ENCODE data around the gene NPNT.

NPNT gene

DNA sequence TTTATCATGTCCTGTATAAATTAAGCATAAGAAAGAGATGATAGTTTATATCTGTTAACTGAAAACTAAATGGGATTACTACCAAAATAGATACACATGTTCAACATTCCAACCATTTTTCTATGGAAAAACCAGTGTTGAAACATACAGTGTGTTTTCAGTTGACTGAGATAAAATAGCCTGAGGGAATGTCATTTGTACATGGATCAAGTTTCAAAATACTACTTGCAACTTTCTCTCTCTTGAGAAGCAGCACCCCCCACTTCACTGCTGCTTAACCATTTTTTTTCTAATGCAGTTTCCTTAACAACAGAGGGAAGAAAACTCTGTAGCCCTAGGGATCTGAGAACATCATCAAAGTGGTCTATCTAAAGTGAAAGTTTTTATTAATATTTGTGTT lies 70.8 kb downstream of the NPNT start:
- no peak overlapping the region for H3K9ac ChIP-seq (ENCODE audit: low read depth in 1 of 2, low read length in 2 of 2)
- no peak overlapping the region for H3K27ac ChIP-seq (ENCODE audit: low read depth in 2 of 2, low read length in 2 of 2)
- H3K36me3 ChIP-seq (ENCODE audit: control insufficient read depth in 2 of 2, insufficient read depth in 2 of 2, low read length in 2 of 2): no peaks in the 10 kb centered on the region
- peaks cover 0 to 2% of the 10 kb centered on the region in 2 donors for H3K4me1 ChIP-seq (ENCODE audit: control insufficient read depth in 2 of 2, insufficient read depth in 2 of 2, low read length in 2 of 2)
- H3K27me3 ChIP-seq (ENCODE audit: control insufficient read depth in 2 of 2, insufficient read depth in 2 of 2, low read length in 2 of 2): no peaks in the 10 kb centered on the region
- no peaks in the 10 kb centered on the region for H3K9me3 ChIP-seq (ENCODE audit: control insufficient read depth in 2 of 2, low read length in 2 of 2)
- no peak overlapping the region for H3K4me3 ChIP-seq (ENCODE audit: low read length in 2 of 2)

GRCh38 chr4:105967058-105967658 lies 71.9 kb downstream of the NPNT start:
- no peak overlapping the region for H3K9ac ChIP-seq (ENCODE audit: low read depth in 1 of 2, low read length in 2 of 2)
- no peak overlapping the region for H3K27ac ChIP-seq (ENCODE audit: low read depth in 2 of 2, low read length in 2 of 2)
- no peak overlapping the region for H3K4me3 ChIP-seq (ENCODE audit: low read length in 2 of 2)
- H3K4me1 ChIP-seq (ENCODE audit: control insufficient read depth in 2 of 2, insufficient read depth in 2 of 2, low read length in 2 of 2): peaks cover 0 to 5% of the 10 kb centered on the region in 2 donors
- H3K36me3 ChIP-seq (ENCODE audit: control insufficient read depth in 2 of 2, insufficient read depth in 2 of 2, low read length in 2 of 2): no peaks in the 10 kb centered on the region
- no peaks in the 10 kb centered on the region for H3K27me3 ChIP-seq (ENCODE audit: control insufficient read depth in 2 of 2, insufficient read depth in 2 of 2, low read length in 2 of 2)
- H3K9me3 ChIP-seq (ENCODE audit: control insufficient read depth in 2 of 2, low read length in 2 of 2): no peaks in the 10 kb centered on the region

DNA sequence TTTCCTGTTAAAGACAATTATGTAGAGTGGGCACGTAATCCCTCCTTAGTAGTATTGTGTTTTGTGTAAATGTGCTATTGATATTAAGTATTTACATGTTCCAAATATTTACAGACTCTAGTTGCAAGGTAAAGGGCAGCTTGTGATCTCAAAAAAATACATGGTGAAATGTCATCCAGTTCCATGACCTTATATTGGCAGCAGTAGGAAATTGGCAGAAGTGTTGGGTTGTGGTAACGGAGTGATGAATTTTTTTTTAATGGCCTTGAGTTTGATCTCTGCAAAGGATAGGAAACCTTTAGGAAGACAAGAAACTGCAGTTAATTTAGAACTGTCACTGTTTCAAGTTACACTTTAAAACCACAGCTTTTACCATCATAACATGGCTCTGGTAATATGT lies 74.3 kb downstream of the NPNT start:
- no peaks in the 10 kb centered on the region for H3K27me3 ChIP-seq (ENCODE audit: control insufficient read depth in 2 of 2, insufficient read depth in 2 of 2, low read length in 2 of 2)
- peaks cover 0 to 5% of the 10 kb centered on the region in 2 donors for H3K4me1 ChIP-seq (ENCODE audit: control insufficient read depth in 2 of 2, insufficient read depth in 2 of 2, low read length in 2 of 2)
- H3K9ac ChIP-seq (ENCODE audit: low read depth in 1 of 2, low read length in 2 of 2): no peak overlapping the region
- no peak overlapping the region for H3K27ac ChIP-seq (ENCODE audit: low read depth in 2 of 2, low read length in 2 of 2)
- no peaks in the 10 kb centered on the region for H3K9me3 ChIP-seq (ENCODE audit: control insufficient read depth in 2 of 2, low read length in 2 of 2)
- H3K36me3 ChIP-seq (ENCODE audit: control insufficient read depth in 2 of 2, insufficient read depth in 2 of 2, low read length in 2 of 2): no peaks in the 10 kb centered on the region
- no peak overlapping the region for H3K4me3 ChIP-seq (ENCODE audit: low read length in 2 of 2)

DNA sequence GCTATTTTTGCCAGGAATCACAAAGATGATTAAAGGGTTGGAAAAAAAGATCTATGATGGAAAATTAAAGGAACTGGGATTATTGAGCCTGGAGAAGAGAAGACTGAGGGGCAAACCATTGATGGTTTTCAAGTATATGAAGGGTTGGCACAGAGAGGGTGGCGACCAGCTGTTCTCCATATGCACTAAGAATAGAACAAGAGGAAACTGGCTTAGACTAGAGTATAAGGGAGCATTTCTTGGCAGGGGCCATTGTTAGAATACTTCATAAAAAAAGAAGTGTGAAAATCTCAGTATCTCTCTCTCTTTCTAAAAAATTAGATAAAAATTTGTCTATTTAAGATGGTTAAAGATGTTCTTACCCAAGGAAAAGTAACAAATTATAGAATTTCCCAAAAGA lies 75.1 kb downstream of the NPNT start:
- no peaks in the 10 kb centered on the region for H3K36me3 ChIP-seq (ENCODE audit: control insufficient read depth in 2 of 2, insufficient read depth in 2 of 2, low read length in 2 of 2)
- no peak overlapping the region for H3K9ac ChIP-seq (ENCODE audit: low read depth in 1 of 2, low read length in 2 of 2)
- H3K9me3 ChIP-seq (ENCODE audit: control insufficient read depth in 2 of 2, low read length in 2 of 2): no peaks in the 10 kb centered on the region
- peaks cover 0 to 5% of the 10 kb centered on the region in 2 donors for H3K4me1 ChIP-seq (ENCODE audit: control insufficient read depth in 2 of 2, insufficient read depth in 2 of 2, low read length in 2 of 2)
- H3K4me3 ChIP-seq (ENCODE audit: low read length in 2 of 2): no peak overlapping the region
- no peaks in the 10 kb centered on the region for H3K27me3 ChIP-seq (ENCODE audit: control insufficient read depth in 2 of 2, insufficient read depth in 2 of 2, low read length in 2 of 2)
- H3K27ac ChIP-seq (ENCODE audit: low read depth in 2 of 2, low read length in 2 of 2): no peak overlapping the region

DNA sequence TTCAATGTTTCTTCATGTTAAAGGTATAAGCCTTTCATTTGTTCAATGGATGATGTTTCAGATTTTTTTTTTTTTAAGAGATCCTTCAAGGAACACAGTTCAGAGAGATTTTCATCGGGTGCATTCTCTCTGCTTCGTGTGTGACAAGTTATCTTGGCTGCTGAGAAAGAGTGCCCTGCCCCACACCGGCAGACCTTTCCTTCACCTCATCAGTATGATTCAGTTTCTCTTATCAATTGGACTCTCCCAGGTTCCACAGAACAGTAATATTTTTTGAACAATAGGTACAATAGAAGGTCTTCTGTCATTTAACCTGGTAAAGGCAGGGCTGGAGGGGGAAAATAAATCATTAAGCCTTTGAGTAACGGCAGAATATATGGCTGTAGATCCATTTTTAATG lies 75.8 kb downstream of the NPNT start:
- Histone ChIP-seq H3K4me3 (ENCODE audit: low read length in 2 of 2) (no peak overlapping the region), H3K36me3 (ENCODE audit: control insufficient read depth in 2 of 2, insufficient read depth in 2 of 2, low read length in 2 of 2) (no peaks in the 10 kb centered on the region), H3K4me1 (ENCODE audit: control insufficient read depth in 2 of 2, insufficient read depth in 2 of 2, low read length in 2 of 2) (peaks cover 0 to 5% of the 10 kb centered on the region in 2 donors), H3K27ac (ENCODE audit: low read depth in 2 of 2, low read length in 2 of 2) (no peak overlapping the region), H3K27me3 (ENCODE audit: control insufficient read depth in 2 of 2, insufficient read depth in 2 of 2, low read length in 2 of 2) (no peaks in the 10 kb centered on the region), H3K9me3 (ENCODE audit: control insufficient read depth in 2 of 2, low read length in 2 of 2) (no peaks in the 10 kb centered on the region), H3K9ac (ENCODE audit: low read depth in 1 of 2, low read length in 2 of 2) (no peak overlapping the region)

DNA sequence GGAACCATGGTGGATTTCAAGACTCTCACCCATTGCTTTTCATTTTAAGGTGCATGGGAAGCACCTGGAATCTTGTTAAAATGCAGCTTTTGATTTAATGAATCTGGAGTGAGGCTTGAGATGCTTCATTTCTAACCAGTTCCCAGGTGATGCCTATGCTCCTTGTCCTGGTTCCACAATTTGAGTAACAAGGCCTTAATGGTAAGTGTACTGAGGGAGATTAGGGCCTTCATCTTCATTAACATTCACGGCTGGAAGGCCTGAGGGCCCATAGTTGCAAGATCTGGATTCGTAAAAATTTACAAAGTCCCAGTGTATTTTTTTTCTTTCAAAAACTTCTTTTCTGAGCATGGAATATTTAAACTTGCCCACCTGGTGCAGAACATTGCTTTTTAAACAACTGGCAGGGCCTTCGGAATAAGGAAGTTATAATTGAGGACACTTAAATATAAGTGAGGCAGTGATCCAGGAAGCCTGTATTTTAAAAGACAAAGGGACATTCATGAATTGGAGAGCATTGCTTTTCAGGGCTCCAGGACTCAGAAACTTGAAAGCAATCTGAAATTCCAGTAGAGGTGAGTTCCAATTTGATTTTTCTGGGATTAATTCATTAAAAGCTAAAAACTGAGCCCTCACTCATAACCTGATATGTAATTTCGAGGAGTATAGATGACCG lies 77.8 kb downstream of the NPNT start:
- no peak overlapping the region for H3K27ac ChIP-seq (ENCODE audit: low read depth in 2 of 2, low read length in 2 of 2)
- H3K9me3 ChIP-seq (ENCODE audit: control insufficient read depth in 2 of 2, low read length in 2 of 2): no peaks in the 10 kb centered on the region
- H3K9ac ChIP-seq (ENCODE audit: low read depth in 1 of 2, low read length in 2 of 2): no peak overlapping the region
- H3K36me3 ChIP-seq (ENCODE audit: control insufficient read depth in 2 of 2, insufficient read depth in 2 of 2, low read length in 2 of 2): no peaks in the 10 kb centered on the region
- H3K4me3 ChIP-seq (ENCODE audit: low read length in 2 of 2): no peak overlapping the region
- no peaks in the 10 kb centered on the region for H3K27me3 ChIP-seq (ENCODE audit: control insufficient read depth in 2 of 2, insufficient read depth in 2 of 2, low read length in 2 of 2)
- peaks cover 0 to 5% of the 10 kb centered on the region in 2 donors for H3K4me1 ChIP-seq (ENCODE audit: control insufficient read depth in 2 of 2, insufficient read depth in 2 of 2, low read length in 2 of 2)

- H3K36me3 ChIP-seq (ENCODE audit: control insufficient read depth in 2 of 2, insufficient read depth in 2 of 2, low read length in 2 of 2): no peaks in the 10 kb centered on the region
- no peaks in the 10 kb centered on the region for H3K4me1 ChIP-seq (ENCODE audit: control insufficient read depth in 2 of 2, insufficient read depth in 2 of 2, low read length in 2 of 2)
- H3K27ac ChIP-seq (ENCODE audit: low read depth in 2 of 2, low read length in 2 of 2): no peak overlapping the region
- no peak overlapping the region for H3K4me3 ChIP-seq (ENCODE audit: low read length in 2 of 2)
- no peaks in the 10 kb centered on the region for H3K9me3 ChIP-seq (ENCODE audit: control insufficient read depth in 2 of 2, low read length in 2 of 2)
- no peaks in the 10 kb centered on the region for H3K27me3 ChIP-seq (ENCODE audit: control insufficient read depth in 2 of 2, insufficient read depth in 2 of 2, low read length in 2 of 2)
- no peak overlapping the region for H3K9ac ChIP-seq (ENCODE audit: low read depth in 1 of 2, low read length in 2 of 2)
Measured at GRCh38 chr4:105976915-105977314, 81.6 kb downstream of the NPNT start.

DNA sequence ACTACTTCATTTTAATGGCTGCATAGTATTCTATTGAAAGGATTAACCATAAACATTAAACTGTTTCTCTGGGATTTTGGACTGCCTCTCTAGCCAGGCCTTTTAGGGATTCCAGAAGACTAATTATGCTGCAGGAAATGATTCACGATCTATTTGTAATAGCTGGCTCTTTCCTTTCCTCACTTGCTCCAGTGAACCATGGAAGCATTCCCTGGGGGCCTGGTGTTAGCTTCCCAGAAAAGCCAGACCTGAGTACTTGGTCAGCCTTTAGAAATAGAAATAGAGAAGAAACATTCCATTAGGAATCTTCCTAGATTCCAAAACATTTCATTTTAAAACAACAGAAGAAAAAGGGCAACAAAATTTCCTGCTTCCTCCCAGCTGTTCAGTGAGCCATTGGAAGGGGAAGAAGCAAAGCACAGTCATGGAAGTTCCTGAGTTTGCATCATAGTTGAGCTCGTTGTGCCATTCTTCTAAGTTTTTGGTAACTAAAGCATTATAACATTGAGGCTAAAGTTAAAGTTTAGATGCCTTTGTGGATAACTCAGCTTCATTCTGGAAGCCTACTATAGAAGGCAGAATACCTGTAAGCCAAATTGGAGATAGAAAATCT lies 83.5 kb downstream of the NPNT start:
- no peaks in the 10 kb centered on the region for H3K4me1 ChIP-seq (ENCODE audit: control insufficient read depth in 2 of 2, insufficient read depth in 2 of 2, low read length in 2 of 2)
- H3K36me3 ChIP-seq (ENCODE audit: control insufficient read depth in 2 of 2, insufficient read depth in 2 of 2, low read length in 2 of 2): no peaks in the 10 kb centered on the region
- no peaks in the 10 kb centered on the region for H3K27me3 ChIP-seq (ENCODE audit: control insufficient read depth in 2 of 2, insufficient read depth in 2 of 2, low read length in 2 of 2)
- no peak overlapping the region for H3K4me3 ChIP-seq (ENCODE audit: low read length in 2 of 2)
- no peak overlapping the region for H3K9ac ChIP-seq (ENCODE audit: low read depth in 1 of 2, low read length in 2 of 2)
- no peak overlapping the region for H3K27ac ChIP-seq (ENCODE audit: low read depth in 2 of 2, low read length in 2 of 2)
- H3K9me3 ChIP-seq (ENCODE audit: control insufficient read depth in 2 of 2, low read length in 2 of 2): no peaks in the 10 kb centered on the region

- Histone ChIP-seq H3K27me3 (ENCODE audit: control insufficient read depth in 2 of 2, insufficient read depth in 2 of 2, low read length in 2 of 2) (no peaks in the 10 kb centered on the region), H3K9me3 (ENCODE audit: control insufficient read depth in 2 of 2, low read length in 2 of 2) (no peaks in the 10 kb centered on the region), H3K27ac (ENCODE audit: low read depth in 2 of 2, low read length in 2 of 2) (no peak overlapping the region), H3K36me3 (ENCODE audit: control insufficient read depth in 2 of 2, insufficient read depth in 2 of 2, low read length in 2 of 2) (no peaks in the 10 kb centered on the region), H3K4me3 (ENCODE audit: low read length in 2 of 2) (no peak overlapping the region), H3K4me1 (ENCODE audit: control insufficient read depth in 2 of 2, insufficient read depth in 2 of 2, low read length in 2 of 2) (no peaks in the 10 kb centered on the region), H3K9ac (ENCODE audit: low read depth in 1 of 2, low read length in 2 of 2) (no peak overlapping the region)
Measured at GRCh38 chr4:105979506-105979905, 84.2 kb downstream of the NPNT start.

DNA sequence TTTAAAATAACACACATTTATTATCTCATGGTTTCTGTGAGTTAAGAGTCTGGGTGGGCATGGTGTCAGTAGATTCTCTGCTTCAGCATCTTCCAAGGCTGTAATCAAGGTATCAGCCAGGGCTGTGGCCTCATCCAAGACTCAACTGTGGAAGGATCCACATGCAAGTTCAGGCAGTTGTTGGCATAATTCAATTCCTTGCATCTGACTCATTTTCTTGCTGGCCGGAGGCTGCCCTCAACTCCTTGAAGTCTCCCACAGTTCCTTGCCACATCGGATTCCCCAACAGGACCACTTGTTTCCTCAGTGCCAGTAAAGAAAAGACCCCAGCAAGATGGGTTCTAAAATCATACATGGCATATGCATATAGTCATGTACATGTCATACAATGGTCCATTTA lies 93.4 kb downstream of the NPNT start:
- no peak overlapping the region for H3K4me3 ChIP-seq (ENCODE audit: low read length in 2 of 2)
- H3K4me1 ChIP-seq (ENCODE audit: control insufficient read depth in 2 of 2, insufficient read depth in 2 of 2, low read length in 2 of 2): no peaks in the 10 kb centered on the region
- no peaks in the 10 kb centered on the region for H3K27me3 ChIP-seq (ENCODE audit: control insufficient read depth in 2 of 2, insufficient read depth in 2 of 2, low read length in 2 of 2)
- H3K36me3 ChIP-seq (ENCODE audit: control insufficient read depth in 2 of 2, insufficient read depth in 2 of 2, low read length in 2 of 2): no peaks in the 10 kb centered on the region
- no peak overlapping the region for H3K9ac ChIP-seq (ENCODE audit: low read depth in 1 of 2, low read length in 2 of 2)
- no peaks in the 10 kb centered on the region for H3K9me3 ChIP-seq (ENCODE audit: control insufficient read depth in 2 of 2, low read length in 2 of 2)
- H3K27ac ChIP-seq (ENCODE audit: low read depth in 2 of 2, low read length in 2 of 2): no peak overlapping the region
